ENCODE measurements around the gene CCL24.

DNA sequence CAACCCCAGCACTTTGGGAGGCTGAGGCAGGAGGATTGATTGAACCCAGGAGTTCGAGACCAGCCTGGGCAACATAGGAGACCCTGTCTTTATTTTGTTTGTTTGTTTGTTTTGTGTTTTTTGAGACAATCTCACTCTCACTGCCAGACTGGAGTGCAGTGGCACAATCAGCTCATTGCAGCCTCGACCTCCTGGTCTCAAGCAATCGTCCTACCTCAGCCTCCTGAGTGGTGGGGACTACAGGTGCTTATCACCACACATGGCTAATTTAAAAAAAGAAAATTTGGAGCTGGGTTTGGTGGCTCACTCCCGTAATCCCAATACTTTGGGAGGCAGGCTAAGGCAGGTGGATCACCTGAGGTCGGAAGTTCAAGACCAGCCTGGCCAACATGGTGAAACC, 30.6 kb upstream of the CCL24 start:
- TF ChIP-seq, protein P1, sequence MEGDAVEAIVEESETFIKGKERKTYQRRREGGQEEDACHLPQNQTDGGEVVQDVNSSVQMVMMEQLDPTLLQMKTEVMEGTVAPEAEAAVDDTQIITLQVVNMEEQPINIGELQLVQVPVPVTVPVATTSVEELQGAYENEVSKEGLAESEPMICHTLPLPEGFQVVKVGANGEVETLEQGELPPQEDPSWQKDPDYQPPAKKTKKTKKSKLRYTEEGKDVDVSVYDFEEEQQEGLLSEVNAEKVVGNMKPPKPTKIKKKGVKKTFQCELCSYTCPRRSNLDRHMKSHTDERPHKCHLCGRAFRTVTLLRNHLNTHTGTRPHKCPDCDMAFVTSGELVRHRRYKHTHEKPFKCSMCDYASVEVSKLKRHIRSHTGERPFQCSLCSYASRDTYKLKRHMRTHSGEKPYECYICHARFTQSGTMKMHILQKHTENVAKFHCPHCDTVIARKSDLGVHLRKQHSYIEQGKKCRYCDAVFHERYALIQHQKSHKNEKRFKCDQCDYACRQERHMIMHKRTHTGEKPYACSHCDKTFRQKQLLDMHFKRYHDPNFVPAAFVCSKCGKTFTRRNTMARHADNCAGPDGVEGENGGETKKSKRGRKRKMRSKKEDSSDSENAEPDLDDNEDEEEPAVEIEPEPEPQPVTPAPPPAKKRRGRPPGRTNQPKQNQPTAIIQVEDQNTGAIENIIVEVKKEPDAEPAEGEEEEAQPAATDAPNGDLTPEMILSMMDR (IDR thresholded peaks at IDR 0.05), result no peak
- no peak for TF ChIP-seq POLR2AphosphoS5 (IDR thresholded peaks at IDR 0.05)
